Esophagus muscularis mucosa (tissue), 4 donors: ENCODE measurements around the gene MSI2.

Experiments used
- CTCF ChIP-seq, 3 experiments: fragments of 200-600 bp in 2 of 3; fragments of 450-650 bp in 1 of 3; sonication (generic) in 2 of 3; IDR thresholded peaks; one replicate each; pipeline ENCODE4 v1.5.1; 2017 to 2019; ENCODE audit warnings: antibody characterized with exemption in 3 of 3, mild to moderate bottlenecking in 2 of 3, moderate library complexity in 1 of 3
- EP300 ChIP-seq: sonication (generic); formaldehyde crosslinking; IDR thresholded peaks from one replicate; pipeline ENCODE4 v1.6.1; 2017; ENCODE audit warnings: antibody characterized with exemption
- POLR2A ChIP-seq: fragments of 450-650 bp; IDR thresholded peaks from one replicate; pipeline ENCODE4 v1.6.1; 2017; ENCODE audit warnings: antibody characterized with exemption, moderate library complexity, mild to moderate bottlenecking, low read depth
- POLR2AphosphoS5 ChIP-seq, 2 donors: sonication (generic); formaldehyde crosslinking; IDR thresholded peaks; one replicate each; pipeline ENCODE4 v1.6.1; 2017; ENCODE audit warnings: antibody characterized with exemption in 2 of 2

- TF ChIP-seq CTCF (IDR thresholded peaks at IDR 0.05), result no peak
- no peak for TF ChIP-seq POLR2AphosphoS5 (IDR thresholded peaks at IDR 0.05)
- TF ChIP-seq EP300, result no peak
- TF ChIP-seq POLR2A, result no peak
Observed at GRCh38 chr17:57696050-57696449, 439.7 kb downstream of the MSI2 start.
